GM12878 (cell line): ENCODE measurements around the gene NOB1. TPM values are rescaled to one million over a fixed set of nuclear protein-coding genes. Genes with fewer than 3 reads are reported as not detected.
"Not testable (repeated sequence)": the region's sequence is repeated elsewhere in the genome, so short reads cannot be mapped to it uniquely, and the experiment has no call there.

ENCODE experiments used
- ATAC-seq: fragments of 200-7000 bp; cut with Tn5 transposase; 3 replicates; pipeline ENCODE4 v1.9.1; 2020; ENCODE audit warnings: mild to moderate bottlenecking, moderate library complexity
- BruUV-seq: library from RNA; stranded (reverse); fragments of 400-500 nt; replicated peaks from 2 replicates; lab custom pipeline; 2021; lab: Mats Ljungman, UMichigan
- CTCF ChIA-PET: fragments of 300-600 bp; sonication (Branson Sonifier 250); formaldehyde crosslinking; extraction: SDS; loops from one replicate; lab custom pipeline; 2021; ENCODE audit warnings: inconsistent platforms; lab: Yijun Ruan, JAX
- POLR2A ChIA-PET: fragments of 350-600 bp; formaldehyde crosslinking; extraction: SDS; loops from one replicate; lab custom pipeline; 2021; ENCODE audit warnings: inconsistent platforms; lab: Charles Lee
- RAD21 ChIA-PET: fragments of 300-600 bp; sonication (Branson Sonifier 250); formaldehyde crosslinking; loops from one replicate; lab custom pipeline; 2023; ENCODE audit warnings: antibody characterized with exemption; ENCODE audit not compliant: unreplicated experiment; lab: Charles Lee
- SMC1A ChIA-PET: fragments of 300-600 bp; sonication (Branson Sonifier 250); formaldehyde crosslinking; loops from one replicate; lab custom pipeline; 2023; ENCODE audit not compliant: unreplicated experiment, uncharacterized antibody; lab: Charles Lee
- DNase-seq: peaks from one replicate; pipeline ENCODE4 v3.0.0-alpha.2; 2011; ENCODE audit warnings: low read depth, low spot score
- FAIRE-seq: peaks from 3 replicates; lab custom pipeline; 2011; peaks lifted over from hg19 to GRCh38; lab: Jason Lieb, UNC
- H2AFZ ChIP-seq: 2 replicates; pipeline ENCODE4 v1.6.0; 2011; ENCODE audit warnings: low read depth, low read length, control low read depth; ENCODE audit not compliant: control insufficient read depth
- H3K27ac ChIP-seq: 2 replicates; pipeline ENCODE4 v1.5.1; 2011; ENCODE audit warnings: control low read depth; ENCODE audit not compliant: control insufficient read depth, insufficient read depth
- H3K27me3 ChIP-seq, 2 experiments: replicated peaks in 1 of 2; 2 replicates each; pipeline versions ENCODE4 v1.6.0 to v1.6.1; 2011; ENCODE audit warnings: low read length in 1 of 2; ENCODE audit not compliant: control insufficient read depth in 2 of 2, insufficient read depth in 2 of 2
- H3K36me3 ChIP-seq, 2 experiments: 2 replicates each; pipeline ENCODE4 v1.5.1; 2011; ENCODE audit warnings: low read length in 1 of 2; ENCODE audit not compliant: control insufficient read depth in 2 of 2, insufficient read depth in 2 of 2
- H3K4me1 ChIP-seq: 2 replicates; pipeline ENCODE4 v1.6.1; 2011; ENCODE audit warnings: mild to moderate bottlenecking, low read length, moderate library complexity, mixed read lengths; ENCODE audit not compliant: control insufficient read depth, insufficient read depth
- H3K4me2 ChIP-seq: 2 replicates; pipeline ENCODE4 v1.6.0; 2011; ENCODE audit warnings: control low read depth; ENCODE audit not compliant: control insufficient read depth, insufficient read depth
- H3K4me3 ChIP-seq: fragments of 200-600 bp; sonication (generic); 2 replicates; pipeline ENCODE4 v1.5.1; 2016
- H3K79me2 ChIP-seq: 2 replicates; pipeline ENCODE4 v1.6.0; 2011; ENCODE audit warnings: low read length; ENCODE audit not compliant: control insufficient read depth, insufficient read depth
- H3K9ac ChIP-seq: 2 replicates; pipeline ENCODE4 v1.8.0; 2011; ENCODE audit warnings: low read length, control low read depth, mixed read lengths; ENCODE audit not compliant: control insufficient read depth, insufficient read depth
- H3K9me3 ChIP-seq: replicated peaks from 3 replicates; pipeline ENCODE4 v1.5.1; 2011; ENCODE audit warnings: mild to moderate bottlenecking, low read length; ENCODE audit not compliant: control insufficient read depth, insufficient read depth
- H4K20me1 ChIP-seq: 2 replicates; pipeline ENCODE4 v1.6.0; 2011; ENCODE audit not compliant: control insufficient read depth, insufficient read depth
- HSF1 ChIP-seq: fragments of 150-350 bp; IDR thresholded peaks from 2 replicates; pipeline ENCODE4 v1.6.1; 2014; ENCODE audit warnings: mild to moderate bottlenecking, low read depth, low read length
- WGBS: methylation state at CpG from one replicate; pipeline ENCODE4 v1.1.6; 2016; ENCODE audit warnings: low lambda C conversion rate; ENCODE audit not compliant: insufficient replicate concordance, insufficient coverage; ENCODE audit errors: missing lambda C conversion rate; 5-methylcytosine and 5-hydroxymethylcytosine counted together
- in situ Hi-C: fragments of 300-500 bp; cut with MboI; formaldehyde crosslinking; loops from 9 replicates; pipeline ENCODE4 v1.14.3; 2018; ENCODE audit warnings: mixed read lengths
- intact Hi-C: fragments of 100-400 bp; cut with micrococcal nuclease; formaldehyde crosslinking; loops from one replicate; pipeline ENCODE4 v1.14.2; 2022; ENCODE audit not compliant: unreplicated experiment
- polyA plus RNA-seq, 11 experiments: library from polyadenylated mRNA; depleted of rRNA in 4 of 11; unstranded in 6 of 11; stranded (reverse) in 5 of 11; fragments of >200 nt; fragmentation: Nextera tagmentation in 4 of 11; fragmentation: Illumina TruSeq in 1 of 11; extraction: Ambion mirVana in 4 of 11; extraction: Trizol in 1 of 11; gene quantifications; 1 replicate in 1 of 11; 2 replicates in 10 of 11; pipeline versions ENCODE4 v1.2.1 to v1.2.3, GENCODE V29; 2011 to 2016; ENCODE audit warnings: inconsistent platforms in 2 of 11, missing spikeins in 2 of 11, low read depth in 1 of 11
- total RNA-seq, 4 experiments: library from RNA; depleted of rRNA in 3 of 4; stranded (reverse); fragments of >200 nt in 3 of 4; fragmentation: Illumina TruSeq in 1 of 4; extraction: Trizol in 1 of 4; gene quantifications; 2 replicates each; pipeline versions ENCODE4 v1.2.1 to v1.2.3, GENCODE V29; 2013 to 2021

NOB1 gene
- total and polyA plus RNA-seq, 10 of the 15 experiments (the other 5 are each of a cell fraction or from before 2014, with no cell fraction given), result 31.1 to 117 (median 78.0) TPM

GRCh38 chr16:69732101-69732500 lies 22.6 kb downstream of the NOB1 start (continued):
- no peak for TF ChIP-seq HSF1

- H3K4me1 ChIP-seq, H2AFZ ChIP-seq, ATAC-seq, H3K4me3 ChIP-seq, H3K36me3 ChIP-seq, H3K27ac ChIP-seq, H3K4me2 ChIP-seq, RAD21 ChIA-PET, FAIRE-seq, DNase-seq, H4K20me1 ChIP-seq, H3K9me3 ChIP-seq, intact Hi-C loops, in situ Hi-C loops, BruUV-seq, H3K27me3 ChIP-seq, H3K9ac ChIP-seq: not testable (repeated sequence)
- POLR2A ChIA-PET, result interaction anchor here (0.6 to 1.3 kb wide), 4 partner anchors 23 to 753 kb away, joined by 3 to 4 read pairs (median 3); no protein-coding TSS in a partner anchor
- CTCF ChIA-PET, result interaction anchor here (0.7 kb wide), 1 partner anchor 23 kb away, joined by 4 read pairs; the partner anchor contains the start of gene NOB1
- SMC1A ChIA-PET, result interaction anchor here (0.6 to 1.0 kb wide), 2 partner anchors 51 to 347 kb away, joined by 3 read pairs; no protein-coding TSS in a partner anchor
- WGBS, result 94% methylated on average over 4 of the region's 5 CpGs
- peaks cover 14% of the 10 kb centered on the region for H3K79me2 ChIP-seq
These were observed 23.4 kb downstream of the NOB1 start for GRCh38 chr16:69731280-69731679.

- CTCF ChIA-PET, result interaction anchor here (1.2 to 8.2 kb wide), 2 partner anchors 20 to 25 kb away, joined by 3 to 68 read pairs; partner anchors contain the start of gene NOB1
- H3K27me3 ChIP-seq, H3K27ac ChIP-seq, DNase-seq, intact Hi-C loops, H2AFZ ChIP-seq, H3K9ac ChIP-seq, FAIRE-seq, ATAC-seq, BruUV-seq, H3K9me3 ChIP-seq, H3K4me3 ChIP-seq, H3K4me1 ChIP-seq, H4K20me1 ChIP-seq, H3K4me2 ChIP-seq, H3K36me3 ChIP-seq, in situ Hi-C loops: not testable (repeated sequence)
- peaks cover 20% of the 10 kb centered on the region for H3K79me2 ChIP-seq
- POLR2A ChIA-PET, result interaction anchor here (0.6 to 1.8 kb wide), 3 partner anchors 22 to 88 kb away, joined by 3 to 9 read pairs (median 4); partner anchors contain the start of gene NOB1
- RAD21 ChIA-PET, result interaction anchor here (0.7 kb wide), 1 partner anchor 19 kb away, joined by 3 read pairs; no protein-coding TSS in a partner anchor
- SMC1A ChIA-PET, result interaction anchor here (1.2 to 8.3 kb wide), 2 partner anchors 20 to 25 kb away, joined by 3 to 47 read pairs; partner anchors contain the start of gene NOB1
- WGBS, result 77% methylated on average over 3 of the region's 4 CpGs
These were observed 25.7 kb downstream of the NOB1 start for GRCh38 chr16:69729030-69729429.
